Osteocyte (in vitro differentiated cells): ENCODE results near the gene TNPO1. TPM values are rescaled to one million over a fixed set of nuclear protein-coding genes. Genes with fewer than 3 reads are reported as not detected.

Experiments
- DNase-seq: peaks from one replicate; pipeline ENCODE4 v3.0.0; 2021; ENCODE audit warnings: mixed read lengths; ENCODE audit not compliant: unreplicated experiment; ENCODE audit errors: extremely low spot score
- H3K27ac Mint-ChIP-seq: one replicate; pipeline ENCODE4 v1.8.0; 2021; ENCODE audit warnings: mild to moderate bottlenecking, mixed read lengths; ENCODE audit not compliant: unreplicated experiment
- H3K27me3 Mint-ChIP-seq: one replicate; pipeline ENCODE4 v1.8.0; 2021; ENCODE audit warnings: mixed read lengths; ENCODE audit not compliant: unreplicated experiment
- H3K36me3 Mint-ChIP-seq: one replicate; pipeline ENCODE4 v1.8.0; 2021; ENCODE audit warnings: mixed read lengths; ENCODE audit not compliant: unreplicated experiment
- H3K4me1 Mint-ChIP-seq: one replicate; pipeline ENCODE4 v1.8.0; 2021; ENCODE audit warnings: mixed read lengths; ENCODE audit not compliant: unreplicated experiment
- H3K4me3 Mint-ChIP-seq: one replicate; pipeline ENCODE4 v1.8.0; 2021; ENCODE audit warnings: mild to moderate bottlenecking, moderate library complexity, mixed read lengths; ENCODE audit not compliant: unreplicated experiment
- H3K9me3 Mint-ChIP-seq: one replicate; pipeline ENCODE4 v1.8.0; 2021; ENCODE audit warnings: mixed read lengths; ENCODE audit not compliant: unreplicated experiment
- total RNA-seq: library from RNA; stranded (reverse); gene quantifications from 2 replicates; pipeline ENCODE4 v1.2.1, GENCODE V29; 2021
- TF ChIP-seq, protein P1 (sequence below): fragments of 200-600 bp; sonication (generic); IDR thresholded peaks from 2 replicates; pipeline ENCODE4 v1.5.0; 2021; ENCODE audit warnings: antibody characterized with exemption, mild to moderate bottlenecking, moderate library complexity

Gene TNPO1
- total RNA-seq, 1 donor from 2014 or later = 160 TPM

DNA sequence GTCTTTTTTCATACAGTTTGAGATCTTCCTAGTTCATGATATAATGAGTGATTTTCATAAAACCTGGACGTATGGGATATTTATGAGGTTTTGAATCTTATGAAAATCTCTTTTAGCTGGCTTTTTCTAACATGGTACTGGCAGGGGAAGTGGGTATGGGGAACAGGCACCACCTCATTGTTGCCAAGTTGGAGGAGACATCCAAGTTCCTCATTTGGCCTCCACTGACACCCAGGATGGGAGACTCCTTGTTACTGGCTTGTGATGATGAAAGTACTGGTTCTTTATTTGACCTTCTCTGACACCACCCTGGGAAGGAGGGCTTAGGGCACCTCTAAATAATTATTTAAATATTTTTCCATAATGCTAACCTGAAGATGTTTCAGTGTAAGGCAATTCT is 4.0 kb upstream of the TNPO1 start:
- H3K9me3 Mint-ChIP-seq = peaks cover 9% of the 10 kb centered on the region
- no peak for DNase-seq
- H3K27me3 Mint-ChIP-seq = no peaks in the 10 kb centered on the region
- H3K4me3 Mint-ChIP-seq = no peak overlapping the region
- peaks cover 4% of the 10 kb centered on the region for H3K36me3 Mint-ChIP-seq
- H3K4me1 Mint-ChIP-seq = peaks cover 12% of the 10 kb centered on the region
- H3K27ac Mint-ChIP-seq = no peak overlapping the region
- TF ChIP-seq, protein P1, sequence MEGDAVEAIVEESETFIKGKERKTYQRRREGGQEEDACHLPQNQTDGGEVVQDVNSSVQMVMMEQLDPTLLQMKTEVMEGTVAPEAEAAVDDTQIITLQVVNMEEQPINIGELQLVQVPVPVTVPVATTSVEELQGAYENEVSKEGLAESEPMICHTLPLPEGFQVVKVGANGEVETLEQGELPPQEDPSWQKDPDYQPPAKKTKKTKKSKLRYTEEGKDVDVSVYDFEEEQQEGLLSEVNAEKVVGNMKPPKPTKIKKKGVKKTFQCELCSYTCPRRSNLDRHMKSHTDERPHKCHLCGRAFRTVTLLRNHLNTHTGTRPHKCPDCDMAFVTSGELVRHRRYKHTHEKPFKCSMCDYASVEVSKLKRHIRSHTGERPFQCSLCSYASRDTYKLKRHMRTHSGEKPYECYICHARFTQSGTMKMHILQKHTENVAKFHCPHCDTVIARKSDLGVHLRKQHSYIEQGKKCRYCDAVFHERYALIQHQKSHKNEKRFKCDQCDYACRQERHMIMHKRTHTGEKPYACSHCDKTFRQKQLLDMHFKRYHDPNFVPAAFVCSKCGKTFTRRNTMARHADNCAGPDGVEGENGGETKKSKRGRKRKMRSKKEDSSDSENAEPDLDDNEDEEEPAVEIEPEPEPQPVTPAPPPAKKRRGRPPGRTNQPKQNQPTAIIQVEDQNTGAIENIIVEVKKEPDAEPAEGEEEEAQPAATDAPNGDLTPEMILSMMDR = no peak

DNA sequence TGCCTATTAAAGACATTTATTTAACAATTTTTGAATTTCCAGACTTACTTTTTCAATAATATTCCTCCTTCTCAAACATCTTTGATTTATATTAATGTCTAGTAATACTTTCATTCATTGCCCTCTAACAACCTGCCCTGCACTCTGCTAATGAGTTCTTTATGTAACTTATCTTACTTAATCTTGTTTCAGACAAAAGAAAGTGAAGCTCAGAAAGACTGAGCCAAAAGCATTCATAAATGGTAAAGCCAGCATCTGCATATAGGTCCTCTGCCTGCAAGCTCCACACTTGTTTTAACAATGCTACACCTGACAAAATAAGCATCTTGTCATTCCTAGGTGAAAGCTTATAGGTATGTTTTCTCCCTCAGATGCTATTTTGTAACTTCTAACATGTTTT is 2.4 kb upstream of the TNPO1 start:
- peaks cover 9% of the 10 kb centered on the region for H3K9me3 Mint-ChIP-seq
- H3K4me1 Mint-ChIP-seq = peaks cover 25% of the 10 kb centered on the region
- H3K27me3 Mint-ChIP-seq = no peaks in the 10 kb centered on the region
- TF ChIP-seq, protein P1 = no peak
- peaks cover 4% of the 10 kb centered on the region for H3K36me3 Mint-ChIP-seq
- H3K4me3 Mint-ChIP-seq = no peak overlapping the region
- no peak overlapping the region for H3K27ac Mint-ChIP-seq
- DNase-seq = no peak

GRCh38 chr5:72814864-72815263 is 1.6 kb upstream of the TNPO1 start:
- peaks cover 9% of the 10 kb centered on the region for H3K9me3 Mint-ChIP-seq
- peak overlapping the region; percentile 99 for H3K4me3 Mint-ChIP-seq
- DNase-seq = no peak
- H3K4me1 Mint-ChIP-seq = peaks cover 31% of the 10 kb centered on the region
- TF ChIP-seq, protein P1 = no peak
- H3K36me3 Mint-ChIP-seq = peaks cover 4% of the 10 kb centered on the region
- H3K27ac Mint-ChIP-seq = peak overlapping the region; percentile 99
- no peaks in the 10 kb centered on the region for H3K27me3 Mint-ChIP-seq

DNA sequence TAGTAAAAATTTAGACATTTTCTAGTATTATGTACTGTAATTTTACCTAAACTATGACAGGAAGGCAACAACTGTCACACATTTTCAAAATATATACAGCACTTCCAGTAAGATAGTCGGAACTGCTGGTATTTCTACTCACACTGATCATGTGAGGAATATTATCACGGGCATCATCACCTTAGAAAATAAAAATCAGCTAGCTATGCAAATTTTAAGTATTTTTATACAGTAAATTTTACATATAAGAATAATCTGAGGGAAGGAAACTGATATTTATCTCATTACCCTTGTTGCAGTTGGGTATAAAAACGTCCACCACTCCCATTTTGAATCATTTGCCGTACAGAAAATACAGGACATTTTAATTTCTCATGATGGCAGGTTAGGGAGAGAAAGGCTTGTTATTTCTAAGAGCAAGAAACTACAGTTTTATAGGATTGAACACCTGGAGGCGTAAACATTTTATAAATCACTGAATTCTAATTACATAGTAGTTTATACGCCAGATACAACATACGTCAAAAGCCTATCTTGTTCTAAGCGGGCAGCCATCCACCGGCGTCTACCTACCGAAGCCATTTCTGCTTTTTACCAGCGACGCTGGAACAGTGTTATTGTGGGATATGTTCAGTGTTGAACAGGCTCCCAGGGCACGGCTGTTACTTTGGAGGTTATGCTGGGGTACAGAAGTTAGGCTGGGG is 729 bp upstream of the TNPO1 start:
- no peak for DNase-seq
- peaks cover 9% of the 10 kb centered on the region for H3K9me3 Mint-ChIP-seq
- H3K4me3 Mint-ChIP-seq = peak overlapping the region; percentile 99
- TF ChIP-seq, protein P1 = no peak
- H3K27me3 Mint-ChIP-seq = no peaks in the 10 kb centered on the region
- H3K36me3 Mint-ChIP-seq = peaks cover 2% of the 10 kb centered on the region
- peaks cover 31% of the 10 kb centered on the region for H3K4me1 Mint-ChIP-seq
- H3K27ac Mint-ChIP-seq = peak overlapping the region; percentile 99

GRCh38 chr5:72817076-72817481 is 618 bp downstream of the TNPO1 start:
- TF ChIP-seq, protein P1 = no peak
- peak overlapping the region; percentile 99 for H3K27ac Mint-ChIP-seq
- H3K36me3 Mint-ChIP-seq = peaks cover 5% of the 10 kb centered on the region
- no peaks in the 10 kb centered on the region for H3K27me3 Mint-ChIP-seq
- peaks cover 33% of the 10 kb centered on the region for H3K4me1 Mint-ChIP-seq
- H3K4me3 Mint-ChIP-seq = peak overlapping the region; percentile 99
- H3K9me3 Mint-ChIP-seq = peaks cover 4% of the 10 kb centered on the region
- no peak for DNase-seq
